SK-N-SH treated with all-trans-retinoic acid at 6 μM for 48 hours (cell line): ENCODE results near the gene CMTM3.

Source experiments
- BACH2 ChIP-seq: fragments of 250-450 bp; sonication (Bioruptor Pico); IDR thresholded peaks from 2 replicates; pipeline ENCODE4 v1.9.0; 2021; ENCODE audit warnings: mild to moderate bottlenecking, borderline replicate concordance
- GLIS3 ChIP-seq: fragments of 250-450 bp; sonication (Bioruptor Pico); IDR thresholded peaks from 2 replicates; pipeline ENCODE4 v1.5.0; 2020; ENCODE audit warnings: mild to moderate bottlenecking, moderate library complexity
- ZNF70 ChIP-seq: fragments of 450-650 bp; formaldehyde crosslinking; IDR thresholded peaks from 2 replicates; pipeline ENCODE4 v1.5.0; 2020; ENCODE audit warnings: mild to moderate bottlenecking, moderate library complexity
- ZNF8 ChIP-seq: fragments of 450-650 bp; formaldehyde crosslinking; IDR thresholded peaks from 2 replicates; pipeline ENCODE4 v1.5.0; 2020; ENCODE audit warnings: mild to moderate bottlenecking, moderate library complexity
- TF ChIP-seq, protein P1 (sequence below): fragments of 250-450 bp; sonication (Bioruptor Pico); IDR thresholded peaks from 2 replicates; pipeline ENCODE4 v1.5.1; 2020; ENCODE audit warnings: low read depth, mild to moderate bottlenecking, moderate library complexity
- TF ChIP-seq, protein P2 (sequence below): fragments of 250-450 bp; sonication (Bioruptor Pico); IDR thresholded peaks from 2 replicates; pipeline ENCODE4 v1.8.0; 2020; ENCODE audit warnings: mild to moderate bottlenecking, moderate library complexity, borderline replicate concordance

- TF ChIP-seq, protein P1, sequence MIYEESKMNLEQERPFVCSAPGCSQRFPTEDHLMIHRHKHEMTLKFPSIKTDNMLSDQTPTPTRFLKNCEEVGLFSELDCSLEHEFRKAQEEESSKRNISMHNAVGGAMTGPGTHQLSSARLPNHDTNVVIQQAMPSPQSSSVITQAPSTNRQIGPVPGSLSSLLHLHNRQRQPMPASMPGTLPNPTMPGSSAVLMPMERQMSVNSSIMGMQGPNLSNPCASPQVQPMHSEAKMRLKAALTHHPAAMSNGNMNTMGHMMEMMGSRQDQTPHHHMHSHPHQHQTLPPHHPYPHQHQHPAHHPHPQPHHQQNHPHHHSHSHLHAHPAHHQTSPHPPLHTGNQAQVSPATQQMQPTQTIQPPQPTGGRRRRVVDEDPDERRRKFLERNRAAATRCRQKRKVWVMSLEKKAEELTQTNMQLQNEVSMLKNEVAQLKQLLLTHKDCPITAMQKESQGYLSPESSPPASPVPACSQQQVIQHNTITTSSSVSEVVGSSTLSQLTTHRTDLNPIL (CRISPR knock-in tag): no peak
- no peak for TF ChIP-seq ZNF8 (CRISPR knock-in tag)
- no peak for TF ChIP-seq ZNF70 (CRISPR knock-in tag)
- TF ChIP-seq GLIS3 (CRISPR knock-in tag): no peak
- no peak for TF ChIP-seq BACH2
- TF ChIP-seq, protein P2, sequence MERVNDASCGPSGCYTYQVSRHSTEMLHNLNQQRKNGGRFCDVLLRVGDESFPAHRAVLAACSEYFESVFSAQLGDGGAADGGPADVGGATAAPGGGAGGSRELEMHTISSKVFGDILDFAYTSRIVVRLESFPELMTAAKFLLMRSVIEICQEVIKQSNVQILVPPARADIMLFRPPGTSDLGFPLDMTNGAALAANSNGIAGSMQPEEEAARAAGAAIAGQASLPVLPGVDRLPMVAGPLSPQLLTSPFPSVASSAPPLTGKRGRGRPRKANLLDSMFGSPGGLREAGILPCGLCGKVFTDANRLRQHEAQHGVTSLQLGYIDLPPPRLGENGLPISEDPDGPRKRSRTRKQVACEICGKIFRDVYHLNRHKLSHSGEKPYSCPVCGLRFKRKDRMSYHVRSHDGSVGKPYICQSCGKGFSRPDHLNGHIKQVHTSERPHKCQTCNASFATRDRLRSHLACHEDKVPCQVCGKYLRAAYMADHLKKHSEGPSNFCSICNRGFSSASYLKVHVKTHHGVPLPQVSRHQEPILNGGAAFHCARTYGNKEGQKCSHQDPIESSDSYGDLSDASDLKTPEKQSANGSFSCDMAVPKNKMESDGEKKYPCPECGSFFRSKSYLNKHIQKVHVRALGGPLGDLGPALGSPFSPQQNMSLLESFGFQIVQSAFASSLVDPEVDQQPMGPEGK (CRISPR knock-in tag): no peak
Observed at GRCh38 chr16:66591018-66591417, 13.5 kb upstream of the CMTM3 start.
